GM19035 (cell line): ENCODE data around the gene ZFP57.

Source experiments
- ATAC-seq: cut with Tn5 transposase; IDR thresholded peaks from one replicate; pipeline ENCODE4 v1.9.1; 2021; ENCODE audit not compliant: unreplicated experiment

The ZFP57 gene

DNA sequence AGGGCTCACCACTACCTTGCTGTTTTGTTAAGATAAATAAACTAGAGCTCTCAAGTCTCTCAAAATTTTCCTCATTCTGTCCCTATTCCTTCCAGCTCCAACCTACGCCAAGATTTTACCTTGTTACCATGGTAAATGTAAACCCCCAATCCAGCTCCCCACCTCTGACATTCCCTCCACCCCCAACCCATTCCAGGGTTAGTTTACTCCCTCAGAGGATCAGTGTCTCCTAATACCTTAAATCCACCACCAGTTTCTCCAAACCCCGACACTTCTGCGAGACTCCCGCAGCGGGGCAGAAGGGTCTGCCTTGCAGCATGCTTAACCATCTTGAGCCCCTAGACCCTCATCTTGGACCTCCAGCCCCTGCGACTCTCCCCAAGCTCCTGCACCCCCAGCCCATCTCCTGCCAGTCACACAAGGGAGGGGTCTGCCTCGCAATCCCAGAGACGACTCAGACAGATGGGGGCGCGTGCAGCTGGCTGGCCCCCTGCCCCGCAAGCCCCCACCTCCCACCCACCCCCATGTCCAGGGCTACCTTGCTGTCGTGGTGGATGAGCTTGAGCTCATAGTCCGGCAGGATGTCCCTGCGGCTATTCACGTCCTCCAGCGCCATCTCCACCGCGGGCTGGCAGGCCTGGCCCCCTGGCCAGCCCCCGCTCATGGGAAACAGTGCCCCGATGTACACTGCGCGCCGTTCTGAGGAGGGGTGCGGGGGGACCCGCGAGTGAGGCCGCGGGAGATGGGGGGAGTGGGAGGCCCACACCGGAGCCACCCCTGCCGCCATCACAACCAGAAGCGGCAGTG, 53.8 kb downstream of the ZFP57 start:
- ATAC-seq, result no peak

DNA sequence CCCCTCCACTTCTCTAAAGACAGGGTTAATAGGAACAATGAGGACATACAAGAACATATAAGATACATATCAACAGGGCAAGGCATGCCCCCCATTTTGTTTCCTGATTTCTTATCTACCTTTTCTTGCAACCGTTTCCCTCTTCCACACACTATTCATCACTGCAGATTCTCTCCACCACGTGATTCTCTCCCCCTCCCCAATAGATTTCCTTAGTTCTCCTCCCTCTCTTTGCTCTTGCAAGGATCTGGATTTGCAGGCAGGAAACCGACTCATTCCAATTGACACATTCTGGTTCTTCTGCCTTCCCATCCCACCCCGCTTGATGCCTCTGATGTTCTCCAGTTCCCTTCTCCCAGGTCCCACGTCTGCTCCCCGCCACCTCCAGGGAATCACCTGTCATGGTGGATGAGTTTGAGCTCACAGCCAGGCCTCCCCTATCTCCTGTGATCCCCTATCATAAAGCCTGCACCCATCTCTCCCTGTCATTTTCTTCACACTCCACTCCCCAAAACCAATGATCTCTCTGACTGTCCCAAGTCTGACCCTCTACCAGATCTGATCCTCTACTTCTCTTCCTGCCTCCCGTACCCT, 55.5 kb downstream of the ZFP57 start:
- no peak for ATAC-seq

DNA sequence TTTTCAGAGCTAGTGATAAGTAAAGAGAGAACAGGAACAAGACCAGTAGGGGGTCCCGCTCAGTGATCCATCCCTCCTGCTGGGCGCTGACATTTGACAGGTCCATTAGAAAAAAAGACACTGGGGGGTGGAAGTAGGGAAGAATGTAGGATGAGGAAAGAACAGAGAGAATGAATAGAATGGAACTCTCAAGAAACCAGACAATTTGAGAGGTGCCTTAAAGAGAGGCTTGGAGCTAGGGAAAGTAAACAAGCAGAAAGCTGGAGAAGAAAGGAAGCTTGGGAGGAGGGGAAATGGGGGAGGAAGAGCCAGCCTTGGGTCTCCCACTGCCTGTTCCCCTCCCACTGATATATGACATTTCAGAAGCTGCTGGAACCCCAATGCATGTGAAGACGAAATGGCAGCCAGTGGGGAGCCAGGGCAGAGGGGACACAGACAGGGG, 56.4 kb downstream of the ZFP57 start:
- no peak for ATAC-seq
